HepG2 (cell line): ENCODE results near the gene LNPK. TPM values are rescaled to one million over a fixed set of nuclear protein-coding genes. Genes with fewer than 3 reads are reported as not detected.

Source experiments
- ATAC-seq: fragments of 200-7000 bp; cut with Tn5 transposase; 3 replicates; pipeline ENCODE4 v1.9.1; 2020; ENCODE audit warnings: mild to moderate bottlenecking, moderate library complexity
- BruUV-seq: library from RNA; stranded (reverse); fragments of 400-500 nt; replicated peaks from 2 replicates; lab custom pipeline; 2021; lab: Mats Ljungman, UMichigan
- CTCF ChIA-PET: fragments of 300-600 bp; formaldehyde crosslinking; extraction: SDS; loops from one replicate; lab custom pipeline; 2021; ENCODE audit warnings: low total read pairs, inconsistent platforms, low intra/inter-chr PET ratio; lab: Yijun Ruan, JAX
- POLR2A ChIA-PET: fragments of 350-600 bp; sonication (Branson Sonifier 250); formaldehyde crosslinking; loops from one replicate; lab custom pipeline; 2020; ENCODE audit warnings: antibody characterized with exemption, inconsistent platforms; lab: Yijun Ruan, JAX
- DNase-seq: peaks from one replicate; pipeline ENCODE4 v3.0.0-alpha.2; 2015; ENCODE audit warnings: low spot score
- FAIRE-seq: peaks from 3 replicates; lab custom pipeline; 2011; peaks lifted over from hg19 to GRCh38; lab: Jason Lieb, UNC
- H2AFZ ChIP-seq: one replicate; pipeline ENCODE4 v1.6.1; 2011; ENCODE audit warnings: low read length, inconsistent platforms
- H3K27ac ChIP-seq: fragments of 300-600 bp; 3 replicates; pipeline ENCODE4 v1.8.0; 2011; ENCODE audit warnings: mixed run types, mild to moderate bottlenecking, mixed read lengths, low read length, inconsistent platforms; ENCODE audit not compliant: insufficient read depth; ENCODE audit errors: extremely low read length
- H3K27me3 ChIP-seq, 2 experiments: fragments of 200-600 bp in 1 of 2; 2 replicates in 1 of 2; 3 replicates in 1 of 2; pipeline versions ENCODE4 v1.6.0 to v1.8.0; 2011; ENCODE audit warnings: low read length in 2 of 2, mild to moderate bottlenecking in 2 of 2, moderate library complexity in 2 of 2, inconsistent platforms in 1 of 2; ENCODE audit not compliant: insufficient read depth in 2 of 2, control insufficient read depth in 1 of 2
- H3K36me3 ChIP-seq, 2 experiments: fragments of 200-600 bp in 1 of 2; replicated peaks in 1 of 2; 2 replicates in 1 of 2; 3 replicates in 1 of 2; pipeline versions ENCODE4 v1.5.1 to v1.8.0; 2011; ENCODE audit warnings: low read length in 2 of 2, inconsistent platforms in 1 of 2; ENCODE audit not compliant: insufficient read depth in 2 of 2, control insufficient read depth in 1 of 2
- H3K4me1 ChIP-seq: 2 replicates; pipeline ENCODE4 v1.5.1; 2012; ENCODE audit warnings: low read length, inconsistent platforms; ENCODE audit not compliant: insufficient read depth
- H3K4me2 ChIP-seq: 2 replicates; pipeline ENCODE4 v1.6.0; 2011; ENCODE audit warnings: low read depth, low read length, inconsistent platforms
- H3K4me3 ChIP-seq, 3 experiments: fragments of 200-600 bp in 1 of 3; sonication (generic), shearing (Covaris generic) in 1 of 3; replicated peaks in 1 of 3; 2 replicates each; pipeline ENCODE4 v1.5.1; 2011 to 2016; ENCODE audit warnings: low read length in 3 of 3, inconsistent platforms in 2 of 3, low read depth in 2 of 3, mild to moderate bottlenecking in 2 of 3, control low read depth in 1 of 3, mixed read lengths in 1 of 3; ENCODE audit not compliant: insufficient read depth in 1 of 3
- H3K79me2 ChIP-seq: one replicate; pipeline ENCODE4 v1.6.1; 2011; ENCODE audit warnings: low read length, inconsistent platforms; ENCODE audit not compliant: insufficient read depth
- H3K9ac ChIP-seq: 2 replicates; pipeline ENCODE4 v1.6.0; 2011; ENCODE audit warnings: mild to moderate bottlenecking, low read depth, low read length, inconsistent platforms; ENCODE audit not compliant: insufficient read depth
- H3K9me3 ChIP-seq: 2 replicates; pipeline ENCODE4 v1.5.1; 2012; ENCODE audit warnings: mild to moderate bottlenecking, low read length
- H4K20me1 ChIP-seq: 2 replicates; pipeline ENCODE4 v1.6.0; 2011; ENCODE audit warnings: inconsistent platforms, mild to moderate bottlenecking, low read length, moderate library complexity; ENCODE audit not compliant: insufficient read depth
- FOXJ3 ChIP-seq: sonication (generic); formaldehyde crosslinking; IDR thresholded peaks from 2 replicates; pipeline ENCODE4 v1.4.0; 2020; ENCODE audit warnings: missing genetic modification reagents, mild to moderate bottlenecking, borderline replicate concordance
- GATAD1 ChIP-seq: IDR thresholded peaks from 2 replicates; pipeline ENCODE4 v1.6.1; 2016; ENCODE audit warnings: missing genetic modification reagents, missing compliant biosample characterization
- MBNL3 ChIP-seq: fragments of 250-450 bp; sonication (Bioruptor Pico); conservative IDR thresholded peaks from 2 replicates; pipeline ENCODE4 v1.8.0; 2022; ENCODE audit warnings: mild to moderate bottlenecking, inconsistent platforms
- PBX3 ChIP-seq: sonication (generic); formaldehyde crosslinking; IDR thresholded peaks from 2 replicates; pipeline ENCODE4 v1.8.1; 2023; ENCODE audit warnings: missing genetic modification reagents, inconsistent platforms, borderline replicate concordance
- THAP11 ChIP-seq: IDR thresholded peaks from 2 replicates; pipeline ENCODE4 v1.6.1; 2016; ENCODE audit warnings: missing biosample characterization, missing genetic modification reagents
- ZNF317 ChIP-seq: sonication (generic); formaldehyde crosslinking; IDR thresholded peaks from 2 replicates; pipeline ENCODE4 v1.5.0; 2020; ENCODE audit warnings: mild to moderate bottlenecking, missing genetic modification reagents
- ZNF678 ChIP-seq: sonication (generic); formaldehyde crosslinking; IDR thresholded peaks from 2 replicates; pipeline ENCODE4 v1.4.0; 2020; ENCODE audit warnings: mild to moderate bottlenecking, missing genetic modification reagents
- WGBS: methylation state at CpG from one replicate; pipeline ENCODE4 v1.1.6; 2017; ENCODE audit warnings: low lambda C conversion rate; 5-methylcytosine and 5-hydroxymethylcytosine counted together
- in situ Hi-C: cut with HindIII; loops from 2 replicates; pipeline ENCODE4 v1.10.0; 2017; ENCODE audit warnings: low pct_unique_long_range_greater_than_20kb; ENCODE audit not compliant: extremely low pct_ligation_motif_present
- intact Hi-C: fragments of 100-400 bp; cut with micrococcal nuclease; formaldehyde crosslinking; loops from one replicate; pipeline ENCODE4 v1.10.0; 2022; ENCODE audit not compliant: unreplicated experiment
- polyA plus RNA-seq, 8 experiments: library from polyadenylated mRNA; depleted of rRNA in 3 of 8; stranded (reverse) in 7 of 8; unstranded in 1 of 8; fragments of >200 nt; fragmentation: Illumina TruSeq in 4 of 8; extraction: Trizol in 4 of 8; gene quantifications; 2 replicates each; pipeline versions ENCODE4 v1.2.1 to v1.2.3, GENCODE V29; 2011 to 2016; ENCODE audit warnings: low read depth in 4 of 8, missing spikeins in 1 of 8, mixed read lengths in 1 of 8; ENCODE audit not compliant: insufficient read depth in 1 of 8
- total RNA-seq, 5 experiments: library from RNA; depleted of rRNA; stranded (reverse); fragments of >200 nt; fragmentation: Illumina TruSeq; extraction: Trizol; gene quantifications; 2 replicates each; pipeline ENCODE4 v1.2.3, GENCODE V29; 2016; ENCODE audit warnings: low read depth in 1 of 5

LNPK gene
- total and polyA plus RNA-seq, 2 of the 13 experiments (the other 11 are each of a cell fraction or from before 2014, with no cell fraction given): 25.4 to 26.1 TPM

- Histone ChIP-seq H3K27ac (no peak overlapping the region), H3K4me3 (no peak overlapping the region), H3K9me3 (no peaks in the 10 kb centered on the region), H3K36me3 (peaks cover 0 to 9% of the 10 kb centered on the region in 2 experiments; a peak in 3 of 5 replicates), H2AFZ (no peak overlapping the region), H3K79me2 (no peaks in the 10 kb centered on the region), H3K9ac (no peak overlapping the region), H3K4me1 (no peaks in the 10 kb centered on the region), H3K27me3 (no peaks in the 10 kb centered on the region), H4K20me1 (no peaks in the 10 kb centered on the region), H3K4me2 (no peak overlapping the region)
- no peak for TF ChIP-seq GATAD1 (CRISPR knock-in tag)
- peak; percentile 94 for TF ChIP-seq ZNF317
- no peak for DNase-seq
- BruUV-seq: no TSS peak
- ATAC-seq: no peak
- no peak for FAIRE-seq
- 97% methylated on average over 3 of the region's 3 CpGs for WGBS
- ChIA-PET POLR2A (no interaction called here), CTCF (no interaction called here)
- intact Hi-C loops (no loop called here), in situ Hi-C loops (no loop called here)
Observed at GRCh38 chr2:175941699-175942098, 60.4 kb downstream of the LNPK start.

- no peak overlapping the region for H3K4me3 ChIP-seq
- no peak for FAIRE-seq
- no peak for DNase-seq
- no peak for ATAC-seq
- ChIA-PET POLR2A (no interaction called here), CTCF (no interaction called here)
- H3K79me2 ChIP-seq: no peaks in the 10 kb centered on the region
- no TSS peak for BruUV-seq
- peaks cover 3 to 13% of the 10 kb centered on the region in 2 experiments; a peak in 4 of 5 replicates for H3K36me3 ChIP-seq
- no peaks in the 10 kb centered on the region for H3K27me3 ChIP-seq
- no peak overlapping the region for H3K9ac ChIP-seq
- no peak overlapping the region for H3K4me2 ChIP-seq
- H2AFZ ChIP-seq: no peak overlapping the region
- H3K27ac ChIP-seq: no peak overlapping the region
- no peaks in the 10 kb centered on the region for H4K20me1 ChIP-seq
- no peaks in the 10 kb centered on the region for H3K4me1 ChIP-seq
- intact Hi-C loops (no loop called here), in situ Hi-C loops (no loop called here)
- no peak for TF ChIP-seq ZNF678 (CRISPR knock-in tag)
- TF ChIP-seq THAP11 (CRISPR knock-in tag): no peak
- no peak for TF ChIP-seq MBNL3 (CRISPR knock-in tag)
- TF ChIP-seq PBX3 (CRISPR knock-in tag): no peak
- no peak for TF ChIP-seq FOXJ3 (CRISPR knock-in tag)
- no peaks in the 10 kb centered on the region for H3K9me3 ChIP-seq
- 94% methylated on average over 2 of the region's 2 CpGs for WGBS
Observed at GRCh38 chr2:175937216-175937615, 64.9 kb downstream of the LNPK start.
